Activated CD8-positive, alpha-beta memory T cell treated with anti-CD3 and anti-CD28 coated beads, Interleukin-2, amount 10 ng/mL, durations not matched to agents 7 days and 5 days (primary cell): Measurements from ENCODE around the gene PYGB. TPM values are rescaled to one million over a fixed set of nuclear protein-coding genes. Genes with fewer than 3 reads are reported as not detected.
"Not testable (repeated sequence)": the region's sequence is repeated elsewhere in the genome, so short reads cannot be mapped to it uniquely, and the experiment has no call there.

ENCODE experiments used
- ATAC-seq: fragments of 150-1000 bp; cut with Tn5 transposase; one replicate; pipeline ENCODE4 v1.10.0; 2021; ENCODE audit warnings: moderate library complexity
- CTCF ChIA-PET: fragments of 350-600 bp; sonication (Branson Sonifier 250); formaldehyde crosslinking; loops from one replicate; lab custom pipeline; 2021; ENCODE audit warnings: antibody characterized with exemption; lab: Charles Lee
- DNase-seq: peaks from one replicate; pipeline ENCODE4 v3.0.0-alpha.2; 2020
- H3K27ac Mint-ChIP-seq: one replicate; pipeline ENCODE4 v1.8.0; 2021; ENCODE audit warnings: mild to moderate bottlenecking, mixed read lengths
- H3K27me3 Mint-ChIP-seq: one replicate; pipeline ENCODE4 v1.8.0; 2021; ENCODE audit warnings: mixed read lengths
- H3K36me3 Mint-ChIP-seq: one replicate; pipeline ENCODE4 v1.8.0; 2021; ENCODE audit warnings: mild to moderate bottlenecking, mixed read lengths
- H3K4me1 Mint-ChIP-seq: one replicate; pipeline ENCODE4 v1.8.0; 2021; ENCODE audit warnings: mixed read lengths
- H3K4me3 Mint-ChIP-seq: one replicate; pipeline ENCODE4 v1.8.0; 2021; ENCODE audit warnings: mild to moderate bottlenecking, moderate library complexity, mixed read lengths
- H3K9me3 Mint-ChIP-seq: one replicate; pipeline ENCODE4 v1.8.0; 2022; ENCODE audit warnings: low read depth, mixed read lengths
- total RNA-seq, 2 experiments: library from RNA; stranded (reverse); gene quantifications; one replicate each; pipeline ENCODE4 v1.2.3, GENCODE V29; 2021

The PYGB gene
- total RNA-seq, 2 experiments from 2014 or later, result 28.4 to 36.8 TPM

DNA sequence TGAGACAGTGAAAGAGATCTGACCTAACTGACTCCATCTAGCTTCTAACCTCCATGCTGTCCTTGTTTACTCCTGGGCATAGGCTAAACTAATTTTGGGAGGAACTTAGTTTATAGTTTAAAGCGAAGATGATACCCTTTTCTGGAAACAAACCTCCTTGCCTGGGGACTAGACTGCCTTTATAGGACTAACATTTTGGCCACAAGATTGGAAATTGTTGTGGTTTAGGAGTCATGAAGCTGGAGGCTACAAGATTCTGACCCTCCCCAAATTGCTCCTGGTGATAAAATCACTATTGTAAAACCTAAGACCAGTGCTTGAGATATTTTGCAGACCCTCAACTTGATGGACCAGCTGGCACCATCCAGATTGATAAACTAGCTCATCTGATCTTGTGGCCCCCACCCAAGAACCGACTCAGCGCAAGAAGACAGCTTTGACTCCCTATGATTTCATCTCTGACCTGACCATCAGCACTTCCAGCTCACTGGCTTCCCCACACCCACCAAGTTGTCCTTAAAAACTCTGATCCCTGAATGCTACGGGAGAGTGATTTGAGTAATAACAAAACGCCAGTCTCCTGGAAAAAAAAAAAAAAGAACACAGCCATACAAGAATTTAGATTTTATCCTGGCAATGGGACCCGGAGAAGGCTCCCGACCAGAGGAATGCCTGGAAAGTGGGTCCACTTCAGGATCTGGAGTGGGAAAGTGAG is 79.8 kb downstream of the PYGB start:
- CTCF ChIA-PET, result interaction anchor here (1.3 kb wide), 1 partner anchor 72 kb away, joined by 3 read pairs; no protein-coding TSS in a partner anchor
- H3K36me3 Mint-ChIP-seq, result peaks cover 4% of the 10 kb centered on the region
- ATAC-seq (no peak), DNase-seq (no peak)
- H3K27ac Mint-ChIP-seq, result no peak overlapping the region
- H3K4me3 Mint-ChIP-seq, result no peak overlapping the region
- H3K4me1 Mint-ChIP-seq, result peaks cover 7% of the 10 kb centered on the region
- no peaks in the 10 kb centered on the region for H3K27me3 Mint-ChIP-seq
- no peaks in the 10 kb centered on the region for H3K9me3 Mint-ChIP-seq

GRCh38 chr20:25328954-25329498 is 81.1 kb downstream of the PYGB start:
- DNase-seq (no peak), ATAC-seq (no peak)
- Mint-ChIP-seq H3K27ac (no peak overlapping the region), H3K4me1 (peaks cover 7% of the 10 kb centered on the region), H3K9me3 (no peaks in the 10 kb centered on the region), H3K4me3 (no peak overlapping the region), H3K27me3 (no peaks in the 10 kb centered on the region), H3K36me3 (peaks cover 5% of the 10 kb centered on the region)
- CTCF ChIA-PET, result interaction anchor here (1.0 kb wide), 1 partner anchor 11 kb away, joined by 3 read pairs; no protein-coding TSS in a partner anchor

DNA sequence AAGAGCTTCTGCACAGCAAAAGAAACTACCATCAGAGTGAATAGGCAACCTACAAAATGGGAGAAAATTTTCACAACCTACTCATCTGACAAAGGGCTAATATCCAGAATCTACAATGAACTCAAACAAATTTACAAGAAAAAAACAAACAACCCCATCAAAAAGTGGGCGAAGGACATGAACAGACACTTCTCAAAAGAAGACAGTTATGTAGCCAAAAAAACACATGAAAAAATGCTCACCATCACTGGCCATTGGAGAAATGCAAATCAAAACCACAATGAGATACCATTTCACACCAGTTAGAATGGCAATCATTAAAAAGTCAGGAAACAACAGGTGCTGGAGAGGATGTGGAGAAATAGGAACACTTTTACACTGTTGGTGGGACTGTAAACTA is 87.1 kb downstream of the PYGB start:
- CTCF ChIA-PET, H3K36me3 Mint-ChIP-seq, H3K27me3 Mint-ChIP-seq, H3K4me3 Mint-ChIP-seq, H3K4me1 Mint-ChIP-seq, H3K9me3 Mint-ChIP-seq, H3K27ac Mint-ChIP-seq, ATAC-seq, DNase-seq: not testable (repeated sequence)

DNA sequence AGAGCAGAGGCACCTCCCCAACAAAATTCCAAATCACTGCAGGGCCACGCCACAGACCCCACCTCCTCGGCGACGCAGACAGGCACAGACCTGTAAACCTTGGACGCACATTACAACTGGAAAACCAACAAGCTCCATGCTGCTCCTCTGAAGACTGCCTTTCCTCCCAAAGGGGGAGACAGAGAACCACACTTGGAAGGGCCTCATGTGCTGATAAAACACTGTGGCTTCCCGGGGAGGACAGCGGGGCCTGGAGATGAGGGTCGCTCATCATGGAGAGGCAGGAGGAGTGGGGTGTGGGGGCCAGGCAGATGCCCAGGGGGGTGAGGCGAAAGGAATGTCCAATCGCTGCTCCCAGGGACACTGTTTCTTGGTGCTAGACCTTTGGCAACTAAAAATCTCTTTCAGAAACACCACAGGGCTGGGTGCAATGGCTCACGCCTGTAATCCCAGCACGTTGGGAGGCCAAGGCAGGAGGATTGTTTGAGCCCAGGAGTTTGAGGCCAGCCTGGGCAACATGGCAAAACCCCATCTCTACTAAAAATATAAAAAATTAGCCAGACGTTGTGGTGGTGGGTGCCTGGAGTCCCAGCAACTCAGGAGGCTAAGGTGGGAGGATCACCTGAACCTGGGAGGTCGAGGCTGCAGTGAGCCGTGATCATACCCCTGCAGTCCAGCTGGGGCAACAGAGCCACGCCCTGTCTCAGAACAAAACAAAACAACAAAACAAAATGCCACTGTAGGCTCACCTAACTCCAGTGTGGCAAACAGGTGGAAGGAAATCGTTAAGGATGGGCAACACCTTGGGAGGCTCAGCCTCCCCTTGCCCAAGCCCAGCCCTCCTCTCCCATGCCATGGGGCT is 88.9 kb downstream of the PYGB start:
- Mint-ChIP-seq H3K27ac (no peak overlapping the region), H3K27me3 (no peaks in the 10 kb centered on the region), H3K36me3 (peaks cover 8% of the 10 kb centered on the region), H3K4me3 (no peak overlapping the region), H3K4me1 (peaks cover 2% of the 10 kb centered on the region), H3K9me3 (peaks cover 2% of the 10 kb centered on the region)
- CTCF ChIA-PET, result interaction anchor here (0.9 kb wide), 1 partner anchor 62 kb away, joined by 3 read pairs; no protein-coding TSS in a partner anchor
- ATAC-seq (no peak), DNase-seq (no peak)

DNA sequence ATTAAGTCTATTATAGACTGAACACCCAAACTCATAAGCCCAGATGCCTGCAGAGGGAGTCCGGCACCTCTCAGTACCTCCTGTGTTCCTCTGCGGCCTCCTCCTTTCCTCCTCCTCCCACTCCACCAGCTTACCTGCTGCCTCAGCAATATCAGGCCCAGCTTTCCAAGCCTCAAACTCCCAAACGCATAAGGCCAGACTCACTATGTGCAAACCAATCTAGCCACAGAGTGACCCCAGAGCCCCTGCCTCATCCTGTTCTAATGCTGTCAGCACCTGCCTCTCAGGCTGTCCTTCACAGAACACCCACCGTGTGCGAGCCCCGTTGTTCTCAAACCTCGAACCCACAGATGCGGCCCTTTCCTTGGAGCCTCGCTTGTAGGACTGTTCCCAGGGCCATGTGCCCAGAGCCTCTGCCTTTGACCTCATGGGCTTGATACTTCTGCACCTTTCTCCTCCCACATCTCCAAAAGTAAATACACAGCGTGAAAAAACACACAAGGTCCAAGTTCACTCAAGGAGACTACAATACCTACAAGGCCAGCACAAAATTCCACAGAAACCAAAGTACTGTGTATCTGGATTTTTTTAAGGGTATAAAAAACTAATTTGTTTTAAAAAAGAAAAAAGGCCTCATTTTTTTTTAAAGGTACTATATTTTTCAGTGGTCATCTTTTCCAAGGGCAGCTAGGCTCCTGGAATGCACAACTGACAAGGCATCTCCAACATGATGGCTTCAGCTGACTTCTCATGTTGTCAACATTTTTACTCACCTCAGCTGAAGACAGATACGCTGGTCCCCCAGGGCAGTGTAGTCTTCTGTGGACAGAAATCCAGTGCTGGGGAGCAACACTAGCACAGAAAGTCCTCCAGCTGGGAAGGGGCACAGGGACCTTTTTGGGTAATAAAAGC is 90.5 kb downstream of the PYGB start:
- Mint-ChIP-seq H3K4me1 (peaks cover 2% of the 10 kb centered on the region), H3K27me3 (no peaks in the 10 kb centered on the region), H3K27ac (no peak overlapping the region), H3K4me3 (no peak overlapping the region), H3K36me3 (peaks cover 8% of the 10 kb centered on the region), H3K9me3 (peaks cover 2% of the 10 kb centered on the region)
- ATAC-seq (no peak), DNase-seq (no peak)
- CTCF ChIA-PET, result no interaction called here

- Mint-ChIP-seq H3K4me3 (no peak overlapping the region), H3K4me1 (peaks cover 7% of the 10 kb centered on the region), H3K27ac (no peak overlapping the region), H3K36me3 (peaks cover 6% of the 10 kb centered on the region), H3K27me3 (no peaks in the 10 kb centered on the region), H3K9me3 (peaks cover 2% of the 10 kb centered on the region)
- no peak for DNase-seq
- CTCF ChIA-PET, result no interaction called here
- no peak for ATAC-seq
These were observed 91.7 kb downstream of the PYGB start for GRCh38 chr20:25339608-25340007.

GRCh38 chr20:25340380-25340779 is 92.5 kb downstream of the PYGB start:
- no peak for DNase-seq
- Mint-ChIP-seq H3K4me1 (peaks cover 12% of the 10 kb centered on the region), H3K36me3 (peaks cover 8% of the 10 kb centered on the region), H3K27me3 (no peaks in the 10 kb centered on the region), H3K4me3 (no peak overlapping the region), H3K27ac (no peak overlapping the region), H3K9me3 (peaks cover 2% of the 10 kb centered on the region)
- ATAC-seq, result no peak
- CTCF ChIA-PET, result no interaction called here

- Mint-ChIP-seq H3K27ac (no peak overlapping the region), H3K9me3 (no peaks in the 10 kb centered on the region), H3K4me1 (peaks cover 27% of the 10 kb centered on the region), H3K36me3 (peaks cover 4% of the 10 kb centered on the region), H3K4me3 (no peak overlapping the region), H3K27me3 (no peaks in the 10 kb centered on the region)
- no peak for DNase-seq
- ATAC-seq, result no peak
- CTCF ChIA-PET, result no interaction called here
These were observed 94.1 kb downstream of the PYGB start for GRCh38 chr20:25341716-25342680.

GRCh38 chr20:25344634-25345033 is 96.7 kb downstream of the PYGB start:
- H3K27me3 Mint-ChIP-seq, result no peaks in the 10 kb centered on the region
- no peak overlapping the region for H3K4me3 Mint-ChIP-seq
- H3K9me3 Mint-ChIP-seq, result no peaks in the 10 kb centered on the region
- ATAC-seq (no peak), DNase-seq (no peak)
- H3K36me3 Mint-ChIP-seq, result peaks cover 2% of the 10 kb centered on the region
- CTCF ChIA-PET, result no interaction called here
- peaks cover 27% of the 10 kb centered on the region for H3K4me1 Mint-ChIP-seq
- H3K27ac Mint-ChIP-seq, result no peak overlapping the region

DNA sequence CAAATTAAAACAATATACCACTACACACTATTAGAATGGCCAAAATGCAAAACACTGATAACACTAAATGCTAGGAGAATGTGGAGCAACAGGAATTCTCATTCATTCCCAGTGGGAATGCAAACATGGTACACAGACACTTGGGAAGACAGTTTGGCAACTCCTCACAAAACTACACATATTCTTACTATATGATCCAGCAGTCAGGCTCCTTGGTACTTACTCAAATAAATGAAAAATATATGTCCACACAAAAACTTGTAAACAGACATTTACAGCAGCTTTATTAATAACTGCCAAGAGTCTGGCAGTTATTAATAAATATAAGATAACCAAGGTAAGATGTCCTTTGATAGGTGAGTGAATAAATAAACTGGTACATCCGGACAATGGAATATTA is 97.8 kb downstream of the PYGB start:
- no peak overlapping the region for H3K27ac Mint-ChIP-seq
- no peak overlapping the region for H3K4me3 Mint-ChIP-seq
- H3K4me1 Mint-ChIP-seq, result peaks cover 27% of the 10 kb centered on the region
- peaks cover 3% of the 10 kb centered on the region for H3K36me3 Mint-ChIP-seq
- DNase-seq (no peak), ATAC-seq (no peak)
- no peaks in the 10 kb centered on the region for H3K9me3 Mint-ChIP-seq
- H3K27me3 Mint-ChIP-seq, result no peaks in the 10 kb centered on the region
- CTCF ChIA-PET, result interaction anchor here (1.2 kb wide), 1 partner anchor 53 kb away, joined by 5 read pairs; no protein-coding TSS in a partner anchor

- ATAC-seq, result peak; percentile 92
- peak; percentile 79 for DNase-seq
- Mint-ChIP-seq H3K4me1 (peaks cover 27% of the 10 kb centered on the region), H3K27me3 (no peaks in the 10 kb centered on the region), H3K27ac (no peak overlapping the region), H3K9me3 (no peaks in the 10 kb centered on the region), H3K4me3 (no peak overlapping the region), H3K36me3 (peaks cover 3% of the 10 kb centered on the region)
- CTCF ChIA-PET, result interaction anchor here (1.2 kb wide), 1 partner anchor 53 kb away, joined by 5 read pairs; no protein-coding TSS in a partner anchor
These were observed 98.5 kb downstream of the PYGB start for GRCh38 chr20:25346349-25346748.
